ENCODE data around the gene FOLR1.

Gene FOLR1

DNA sequence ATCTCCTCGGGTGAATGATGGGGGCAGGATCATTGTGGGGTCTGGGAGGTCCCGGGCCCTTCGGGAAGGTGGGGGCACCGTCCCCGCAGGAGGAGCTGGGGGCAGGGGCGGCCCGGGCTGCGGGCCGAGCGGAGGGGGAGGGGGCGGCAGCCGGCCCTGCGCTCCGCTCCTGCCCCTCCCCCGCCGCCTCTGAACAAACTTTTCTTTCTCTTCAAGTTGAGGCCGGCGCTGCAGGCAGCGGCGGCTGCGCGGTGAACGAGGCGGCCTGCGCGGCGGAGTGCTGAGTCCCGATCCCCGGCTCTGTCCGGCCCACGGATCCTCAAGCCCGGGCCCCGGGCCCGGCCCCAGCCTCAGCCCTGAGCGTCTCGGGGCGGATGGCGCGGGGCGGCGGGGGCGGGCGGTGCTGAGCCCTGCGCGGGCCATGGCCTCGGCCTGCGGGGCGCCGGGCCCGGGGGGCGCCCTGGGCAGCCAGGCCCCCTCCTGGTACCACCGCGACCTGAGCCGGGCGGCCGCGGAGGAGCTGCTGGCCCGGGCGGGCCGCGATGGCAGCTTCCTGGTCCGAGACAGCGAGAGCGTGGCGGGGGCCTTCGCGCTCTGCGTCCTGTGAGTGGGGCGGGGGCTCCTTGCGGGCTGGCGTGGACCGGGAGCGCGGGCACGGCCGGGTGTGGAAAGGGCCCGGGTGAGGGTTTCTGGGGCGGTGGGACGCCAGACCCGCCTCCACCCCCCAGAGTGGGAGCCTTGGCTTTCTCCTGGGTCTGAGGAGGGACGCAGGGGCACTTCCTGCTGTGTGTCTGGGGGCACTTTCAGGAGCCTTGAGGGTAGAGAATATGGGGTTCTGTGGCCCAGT, 32.8 kb downstream of the FOLR1 start, which contains the start of gene INPPL1:
Gene INPPL1 (plus strand): TSS at position 204 of the 847 bp plus-strand sequence. CDS start 218 bp downstream, at position 422.
- no peak for DNase-seq

DNA sequence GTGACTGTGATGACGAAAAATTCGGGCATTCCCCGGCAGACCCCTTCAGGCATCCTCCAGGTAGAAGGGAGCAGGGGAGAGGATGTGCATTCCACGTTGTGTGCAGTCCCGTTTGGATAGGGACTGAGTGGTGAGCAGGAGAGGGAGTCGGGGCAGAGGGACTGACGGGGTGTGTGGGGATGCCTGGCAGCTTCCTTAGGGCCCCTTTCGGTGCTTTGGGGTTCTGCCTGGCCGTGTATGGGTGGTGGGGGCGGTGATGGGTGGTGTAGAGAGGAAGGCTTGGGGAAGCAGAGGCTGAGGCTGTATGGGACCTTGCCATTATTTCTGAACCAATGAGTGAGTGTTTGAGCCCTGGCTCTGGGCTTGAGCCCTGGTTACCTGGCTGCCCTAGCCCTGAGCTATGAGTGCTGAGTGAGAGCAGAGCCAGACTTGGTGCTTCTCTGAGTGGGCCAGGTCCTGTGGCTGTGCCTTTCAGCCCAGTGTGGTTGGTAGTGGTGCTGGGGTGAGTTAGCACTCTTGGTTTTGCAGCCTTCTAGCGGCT, 33.5 kb downstream of the FOLR1 start:
- no peak for DNase-seq

DNA sequence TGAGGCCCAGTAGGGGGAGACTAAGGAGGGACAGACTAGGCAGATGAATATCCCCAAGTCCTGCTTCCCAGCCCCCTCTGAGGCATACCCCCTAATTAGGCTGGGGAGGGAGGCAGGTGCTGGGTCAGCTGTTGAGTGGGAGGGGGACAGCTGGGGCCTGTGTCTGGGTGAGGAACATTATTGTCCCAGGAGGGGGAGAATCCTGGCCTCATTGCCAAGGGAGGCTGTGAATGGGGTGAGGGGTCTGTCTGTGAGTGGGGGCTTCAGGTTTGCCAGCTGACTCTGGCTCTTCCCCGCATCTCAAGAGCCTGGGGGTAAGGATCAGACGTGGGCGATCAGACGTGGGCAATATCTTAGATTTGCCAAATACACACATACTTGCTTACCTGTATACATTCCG, 34.8 kb downstream of the FOLR1 start:
- no peak for DNase-seq

DNA sequence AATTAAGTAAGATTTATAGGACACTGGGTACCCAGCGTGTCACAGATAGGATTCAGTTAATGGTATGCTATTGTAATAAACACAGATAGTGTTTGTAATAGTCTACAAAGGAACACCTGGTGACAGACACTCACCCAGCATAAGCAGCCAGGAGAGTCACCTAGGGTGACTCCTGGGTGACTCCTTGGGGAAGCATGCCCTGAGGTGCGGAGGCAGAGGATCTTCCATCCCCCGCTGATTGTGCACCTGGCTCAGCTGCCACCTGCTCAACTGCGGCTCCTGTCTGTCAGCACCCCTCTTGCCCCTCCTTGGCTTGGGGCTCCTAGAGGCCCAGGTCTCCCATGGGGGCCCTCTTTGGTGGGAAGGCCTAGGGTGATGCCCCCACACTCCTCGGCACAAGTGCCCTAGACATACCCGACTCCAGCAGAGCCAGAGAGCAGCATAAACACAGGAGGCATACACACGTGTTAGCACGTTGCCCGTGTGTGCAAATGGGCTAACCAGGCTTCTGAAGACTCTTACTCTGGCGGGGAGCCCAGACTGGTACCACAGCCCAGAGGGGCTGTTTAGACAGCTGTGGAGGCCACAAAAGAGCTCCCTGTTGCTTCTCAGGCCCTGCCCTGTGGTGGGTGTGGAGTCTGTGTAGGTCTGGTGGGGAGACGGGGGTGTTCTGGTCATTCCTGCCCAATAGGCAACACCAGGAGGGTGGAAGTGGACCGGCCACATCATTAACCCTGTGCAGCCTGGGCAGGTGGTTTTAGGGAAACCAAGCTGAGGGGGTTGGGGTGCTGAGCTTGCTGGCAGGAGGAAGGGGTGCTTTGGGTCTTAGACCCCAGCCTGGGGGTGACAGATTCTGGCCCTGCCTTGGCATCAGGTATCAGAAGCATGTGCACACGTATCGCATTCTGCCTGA, 35.6 kb downstream of the FOLR1 start:
- no peak for DNase-seq

- DNase-seq: no peak
Observed at GRCh38 chr11:72228229-72228843, 36.4 kb downstream of the FOLR1 start.

GRCh38 chr11:72228844-72229231, 36.9 kb downstream of the FOLR1 start:
- no peak for DNase-seq

- DNase-seq: no peak
Observed at GRCh38 chr11:72229336-72229924, 37.5 kb downstream of the FOLR1 start.

DNA sequence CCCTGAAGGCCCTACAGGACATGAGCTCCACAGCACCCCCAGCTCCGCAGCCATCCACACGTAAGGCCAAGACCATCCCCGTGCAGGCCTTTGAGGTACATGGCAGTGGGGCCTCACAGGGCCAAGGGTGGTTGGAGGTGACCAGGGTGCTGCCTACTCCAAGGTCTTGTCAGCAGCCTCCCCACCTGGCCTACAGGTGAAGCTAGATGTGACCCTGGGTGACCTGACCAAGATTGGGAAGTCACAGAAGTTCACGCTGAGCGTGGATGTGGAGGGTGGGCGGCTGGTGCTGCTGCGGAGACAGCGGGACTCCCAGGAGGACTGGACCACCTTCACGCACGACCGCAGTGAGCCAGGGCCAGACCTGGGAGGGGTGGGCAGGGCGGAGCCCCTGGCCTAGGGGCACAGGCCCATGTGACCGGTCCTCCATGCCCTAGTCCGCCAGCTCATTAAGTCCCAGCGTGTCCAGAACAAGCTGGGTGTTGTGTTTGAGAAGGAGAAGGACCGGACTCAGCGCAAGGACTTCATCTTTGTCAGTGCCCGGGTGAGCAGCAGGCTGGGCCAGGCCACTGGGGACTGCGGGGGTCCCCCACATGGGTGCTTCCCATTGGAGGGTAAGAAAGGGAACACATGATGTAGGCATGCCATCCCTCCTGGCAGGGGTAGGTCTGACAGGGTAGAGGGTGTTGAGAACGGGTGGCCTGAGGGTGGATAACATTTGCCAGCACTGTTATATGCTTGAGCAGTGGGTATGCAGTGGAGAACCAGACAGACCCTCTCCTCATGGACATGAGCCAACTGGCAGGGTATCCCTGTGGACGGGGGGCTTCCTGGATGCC, 38.2 kb downstream of the FOLR1 start:
- DNase-seq: no peak

DNA sequence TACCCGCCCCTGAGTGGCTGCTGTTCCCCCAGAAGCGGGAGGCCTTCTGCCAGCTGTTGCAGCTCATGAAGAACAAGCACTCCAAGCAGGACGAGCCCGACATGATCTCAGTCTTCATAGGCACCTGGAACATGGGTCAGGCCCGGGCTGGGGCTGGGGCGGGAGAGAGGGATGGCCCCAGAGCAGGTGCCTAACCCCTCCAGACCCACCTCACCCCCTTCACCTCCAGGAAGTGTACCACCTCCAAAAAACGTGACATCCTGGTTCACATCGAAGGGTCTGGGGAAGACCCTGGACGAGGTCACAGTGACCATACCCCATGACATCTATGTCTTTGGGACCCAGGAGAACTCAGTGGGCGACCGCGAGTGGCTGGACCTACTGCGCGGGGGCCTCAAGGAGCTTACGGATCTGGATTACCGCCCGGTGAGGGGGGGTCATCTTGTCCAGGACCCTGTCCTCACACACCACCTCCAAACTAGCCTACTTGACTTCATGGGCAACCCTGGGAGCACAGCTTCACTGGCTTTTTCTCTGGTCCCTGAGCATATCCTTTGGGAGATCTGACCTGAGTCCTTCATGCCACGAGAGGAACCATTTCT, 38.9 kb downstream of the FOLR1 start:
- DNase-seq: no peak

DNA sequence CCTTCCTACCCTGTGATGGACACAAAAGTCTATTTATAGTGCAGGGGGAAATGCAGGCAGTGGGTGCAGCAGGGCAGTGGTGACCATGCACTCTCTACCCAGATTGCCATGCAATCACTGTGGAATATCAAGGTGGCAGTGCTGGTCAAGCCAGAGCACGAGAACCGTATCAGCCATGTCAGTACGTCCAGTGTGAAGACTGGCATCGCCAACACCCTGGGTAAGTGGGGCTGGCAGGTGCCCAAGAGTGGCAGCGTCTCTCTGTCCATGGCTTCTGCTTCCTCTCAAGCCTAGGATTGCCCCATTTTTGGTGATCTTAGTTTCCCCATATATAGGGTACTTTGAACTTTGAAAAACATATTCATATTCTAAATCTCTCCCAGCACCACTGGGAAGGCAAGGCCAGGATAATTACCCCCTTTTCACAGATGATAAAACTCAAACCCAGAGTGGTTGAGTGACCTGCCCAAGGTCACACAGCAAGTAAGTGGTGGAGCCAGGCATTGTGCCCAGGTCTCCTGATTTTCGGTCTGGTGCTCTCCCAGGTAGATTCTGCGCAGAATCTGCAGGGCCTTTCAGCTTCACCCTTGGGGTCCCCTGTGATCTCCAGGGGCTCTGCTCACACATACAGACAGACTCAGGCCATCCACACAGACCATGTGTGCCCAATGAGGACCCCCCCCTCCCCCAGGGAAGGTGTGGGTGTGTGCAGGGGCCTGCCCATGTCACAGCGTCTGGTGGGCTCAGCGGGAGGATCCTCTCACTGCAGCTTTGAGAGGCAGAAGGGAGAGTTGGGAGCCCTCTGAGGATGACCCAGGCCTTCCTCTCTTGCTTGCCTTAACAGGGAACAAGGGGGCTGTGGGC, 39.7 kb downstream of the FOLR1 start:
- DNase-seq: no peak

DNA sequence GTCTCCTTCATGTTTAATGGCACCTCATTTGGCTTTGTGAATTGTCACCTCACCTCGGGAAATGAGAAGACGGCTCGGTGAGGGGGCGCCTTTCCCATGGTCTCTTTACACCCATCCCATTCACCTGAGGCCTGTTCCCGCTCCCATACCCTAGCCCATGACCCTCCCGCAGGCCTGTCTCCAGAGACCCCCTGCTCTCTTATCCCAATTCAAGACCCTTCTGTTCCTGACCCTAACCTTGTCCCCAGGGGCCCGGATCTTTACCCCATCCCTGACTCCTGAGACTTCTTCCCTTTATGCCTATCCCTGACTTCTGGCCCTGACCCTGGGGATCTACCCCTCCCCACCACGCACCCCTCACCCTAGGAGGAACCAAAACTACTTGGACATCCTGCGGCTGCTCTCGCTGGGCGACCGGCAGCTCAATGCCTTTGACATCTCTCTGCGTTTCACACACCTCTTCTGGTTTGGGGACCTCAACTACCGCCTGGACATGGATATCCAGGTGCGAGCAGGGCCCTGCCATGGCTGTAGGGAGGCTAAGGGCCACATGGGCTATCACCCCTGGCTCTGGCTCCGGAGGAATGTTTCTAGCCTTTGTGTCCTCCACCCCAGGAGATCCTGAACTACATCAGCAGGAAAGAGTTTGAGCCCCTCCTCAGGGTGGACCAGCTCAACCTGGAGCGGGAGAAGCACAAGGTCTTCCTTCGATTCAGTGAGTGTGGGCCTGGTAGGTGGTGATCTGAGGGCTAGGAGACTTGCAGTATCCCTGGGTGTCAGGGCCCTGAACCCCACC, 40.5 kb downstream of the FOLR1 start:
- no peak for DNase-seq

GRCh38 chr11:72233056-72233772, 41.3 kb downstream of the FOLR1 start:
- no peak for DNase-seq

GRCh38 chr11:72233773-72234513, 42.0 kb downstream of the FOLR1 start:
- no peak for DNase-seq

DNA sequence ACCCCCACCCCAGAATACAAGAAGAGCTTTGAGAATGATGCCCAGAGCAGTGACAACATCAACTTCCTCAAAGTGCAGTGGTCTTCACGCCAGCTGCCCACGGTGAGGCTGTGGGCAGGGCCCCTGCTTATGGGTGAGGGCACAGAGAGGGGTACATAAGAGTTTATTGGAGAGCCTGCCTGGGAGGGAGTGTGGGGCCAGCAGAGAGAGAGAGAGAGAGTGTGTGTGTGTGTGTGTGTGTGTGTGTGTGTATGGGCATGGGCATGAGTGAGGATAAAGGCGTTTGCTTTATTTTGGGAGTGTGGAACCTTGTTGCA, 42.5 kb downstream of the FOLR1 start:
- no peak for DNase-seq

DNA sequence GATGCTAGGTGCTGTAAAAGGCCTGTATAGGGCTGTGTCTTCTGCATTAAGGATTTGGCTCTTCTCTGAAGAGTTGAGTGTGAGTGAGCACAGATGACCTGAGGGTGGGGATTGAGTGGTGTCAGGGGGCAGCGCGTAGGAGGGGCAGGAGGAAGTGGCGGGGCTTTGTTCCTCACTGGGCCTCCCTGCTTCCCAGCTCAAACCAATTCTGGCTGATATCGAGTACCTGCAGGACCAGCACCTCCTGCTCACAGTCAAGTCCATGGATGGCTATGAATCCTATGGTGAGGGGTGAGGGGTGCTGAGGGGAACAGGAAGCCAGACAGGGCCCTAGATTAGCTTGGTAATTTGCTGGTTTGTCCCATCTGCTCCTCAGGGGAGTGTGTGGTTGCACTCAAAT, 43.0 kb downstream of the FOLR1 start:
- no peak for DNase-seq

DNA sequence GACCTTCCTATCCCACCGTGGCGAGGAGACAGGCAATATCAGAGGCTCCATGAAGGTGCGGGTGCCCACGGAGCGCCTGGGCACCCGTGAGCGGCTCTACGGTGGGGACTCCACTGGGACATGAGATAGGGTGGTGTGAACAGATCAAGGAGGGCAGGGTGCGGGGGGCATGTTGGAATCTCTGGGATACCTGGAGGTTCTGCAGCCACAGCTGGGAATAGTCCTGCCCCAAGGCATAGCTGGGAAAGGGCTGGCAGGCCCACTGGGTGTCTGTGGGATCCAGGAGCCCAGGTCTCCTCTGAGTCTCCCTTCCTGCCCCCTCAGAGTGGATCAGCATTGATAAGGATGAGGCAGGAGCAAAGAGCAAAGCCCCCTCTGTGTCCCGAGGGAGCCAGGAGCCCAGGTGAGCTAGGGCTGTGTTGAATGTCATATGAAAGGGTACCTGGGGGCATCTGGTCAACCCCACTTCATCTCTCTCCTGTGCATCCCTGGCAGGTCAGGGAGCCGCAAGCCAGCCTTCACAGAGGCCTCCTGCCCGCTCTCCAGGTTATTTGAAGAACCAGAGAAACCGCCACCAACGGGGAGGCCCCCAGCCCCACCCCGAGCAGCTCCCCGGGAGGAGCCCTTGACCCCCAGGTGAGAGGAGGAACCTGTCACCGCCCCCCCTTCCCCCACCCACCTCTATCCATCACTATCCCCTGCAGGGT, 43.6 kb downstream of the FOLR1 start:
- no peak for DNase-seq

GRCh38 chr11:72236083-72236697, 44.2 kb downstream of the FOLR1 start:
- no peak for DNase-seq

All from activated CD4-positive, alpha-beta T cell treated with anti-CD3 and anti-CD28 coated beads for 1 hour (primary cell).